Thoracic aorta (tissue), 2 donors: ENCODE data around the gene GRM6. TPM values are rescaled to one million over a fixed set of nuclear protein-coding genes. Genes with fewer than 3 reads are reported as not detected.

ENCODE experiments used
- ATAC-seq: fragments of 150-250 bp; one replicate; pipeline ENCODE4 v1.8.0; 2017; ENCODE audit warnings: low read depth; ENCODE audit not compliant: insufficient number of reproducible peaks, low FRiP score
- DNase-seq: peaks from one replicate; pipeline ENCODE4 v3.0.0-alpha.2; 2020; ENCODE audit warnings: low spot score
- H3K27ac ChIP-seq, 2 donors: fragments of 200-600 bp; sonication (generic); 1 replicate in 1 of 2; 2 replicates in 1 of 2; pipeline ENCODE4 v1.5.1; 2016; ENCODE audit warnings: mild to moderate bottlenecking in 2 of 2, moderate library complexity in 2 of 2
- H3K27me3 ChIP-seq: fragments of 200-600 bp; sonication (generic); replicated peaks from 2 replicates; pipeline ENCODE4 v1.6.0; 2016; ENCODE audit warnings: mild to moderate bottlenecking; ENCODE audit not compliant: insufficient read depth
- H3K36me3 ChIP-seq: fragments of 200-600 bp; sonication (generic); one replicate; pipeline ENCODE4 v1.5.1; 2016
- H3K4me1 ChIP-seq, 2 donors: fragments of 200-600 bp; sonication (generic); 1 replicate in 1 of 2; 2 replicates in 1 of 2; pipeline versions ENCODE4 v1.5.1 to v1.6.0; 2016; ENCODE audit warnings: low read depth in 2 of 2, mild to moderate bottlenecking in 1 of 2; ENCODE audit not compliant: control insufficient read depth in 1 of 2
- H3K4me3 ChIP-seq: fragments of 200-600 bp; sonication (generic); 2 replicates; pipeline ENCODE4 v1.5.1; 2016; ENCODE audit warnings: mild to moderate bottlenecking
- H3K9me3 ChIP-seq: fragments of 200-600 bp; sonication (generic); 2 replicates; pipeline ENCODE4 v1.5.1; 2016
- CTCF ChIP-seq: fragments of 200-600 bp; sonication (generic); IDR thresholded peaks from one replicate; pipeline ENCODE4 v1.5.1; 2019; ENCODE audit warnings: antibody characterized with exemption
- total RNA-seq, 2 donors: library from RNA; depleted of rRNA; stranded (reverse); fragments of >200 nt; gene quantifications; one replicate each; pipeline versions ENCODE4 v1.1.0 to v1.2.3, GENCODE V29; 2016

The GRM6 gene
- total RNA-seq, 2 donors from 2014 or later: not detected

- Histone ChIP-seq H3K4me3 (no peak overlapping the region), H3K4me1 (no peaks in the 10 kb centered on the region), H3K9me3 (no peaks in the 10 kb centered on the region), H3K36me3 (no peaks in the 10 kb centered on the region), H3K27ac (no peak overlapping the region), H3K27me3 (no peaks in the 10 kb centered on the region)
- no peak for ATAC-seq
- no peak for DNase-seq
- no peak for TF ChIP-seq CTCF
Measured at GRCh38 chr5:179006564-179006963, 11.4 kb upstream of the GRM6 start.

- DNase-seq: no peak
- TF ChIP-seq CTCF: no peak
- no peak overlapping the region for H3K4me3 ChIP-seq
- no peak for ATAC-seq
- no peaks in the 10 kb centered on the region for H3K36me3 ChIP-seq
- H3K9me3 ChIP-seq: no peaks in the 10 kb centered on the region
- H3K27me3 ChIP-seq: no peaks in the 10 kb centered on the region
- H3K27ac ChIP-seq: no peak overlapping the region
- H3K4me1 ChIP-seq: no peaks in the 10 kb centered on the region
Measured at GRCh38 chr5:178998441-178998840, 3.3 kb upstream of the GRM6 start.

- no peak for TF ChIP-seq CTCF
- H3K27ac ChIP-seq: no peak overlapping the region
- no peaks in the 10 kb centered on the region for H3K36me3 ChIP-seq
- no peaks in the 10 kb centered on the region for H3K27me3 ChIP-seq
- no peak for ATAC-seq
- no peaks in the 10 kb centered on the region for H3K4me1 ChIP-seq
- no peak for DNase-seq
- no peaks in the 10 kb centered on the region for H3K9me3 ChIP-seq
- H3K4me3 ChIP-seq: no peak overlapping the region
Measured at GRCh38 chr5:178997191-178997590, 2.1 kb upstream of the GRM6 start.

DNA sequence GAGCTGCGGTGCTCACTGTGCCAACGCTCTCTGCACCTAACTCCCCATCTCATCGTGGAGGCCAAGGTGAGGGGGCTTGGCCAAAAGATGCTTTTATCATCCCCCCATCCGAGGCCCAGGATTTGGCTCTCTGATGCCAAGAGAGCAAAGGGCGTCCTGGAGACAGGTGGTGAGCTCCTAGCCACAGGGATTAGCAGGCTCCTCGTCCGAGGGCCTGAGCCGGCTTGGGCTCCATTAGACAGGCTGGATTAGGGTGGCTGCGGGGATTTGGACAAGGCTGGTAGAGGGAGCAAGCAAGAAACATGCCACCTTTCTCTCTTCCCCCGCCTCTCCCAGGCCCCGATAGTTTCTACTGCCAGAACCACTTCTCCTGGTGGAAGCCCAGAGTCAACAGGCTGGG lies 1.0 kb upstream of the GRM6 start:
- ATAC-seq (no peak), DNase-seq (no peak)
- H3K27me3 ChIP-seq: no peaks in the 10 kb centered on the region
- H3K27ac ChIP-seq: no peak overlapping the region
- H3K4me1 ChIP-seq: no peaks in the 10 kb centered on the region
- no peaks in the 10 kb centered on the region for H3K9me3 ChIP-seq
- H3K36me3 ChIP-seq: no peaks in the 10 kb centered on the region
- H3K4me3 ChIP-seq: no peak overlapping the region
- no peak for TF ChIP-seq CTCF

- Histone ChIP-seq H3K36me3 (no peaks in the 10 kb centered on the region), H3K4me1 (no peaks in the 10 kb centered on the region), H3K27ac (no peak overlapping the region), H3K9me3 (no peaks in the 10 kb centered on the region), H3K4me3 (no peak overlapping the region), H3K27me3 (no peaks in the 10 kb centered on the region)
- DNase-seq: no peak
- ATAC-seq: no peak
- no peak for TF ChIP-seq CTCF
Measured at GRCh38 chr5:178995341-178995690, 196 bp upstream of the GRM6 start.
